NT2/D1 (cell line): ENCODE results near the gene BTBD7.

Experiments
- DNase-seq: peaks from one replicate; pipeline ENCODE4 v3.0.0-alpha.2; 2011; ENCODE audit warnings: low read depth, low spot score
- H3K27me3 ChIP-seq: 2 replicates; pipeline ENCODE4 v1.6.0; 2011; ENCODE audit warnings: mild to moderate bottlenecking; ENCODE audit not compliant: insufficient read length, insufficient read depth
- H3K36me3 ChIP-seq: 2 replicates; pipeline ENCODE4 v1.6.1; 2011; ENCODE audit warnings: mild to moderate bottlenecking, low read length, mixed read lengths; ENCODE audit not compliant: insufficient read depth, insufficient read length
- H3K4me1 ChIP-seq: 2 replicates; pipeline ENCODE4 v1.5.1; 2011; ENCODE audit not compliant: insufficient read depth, insufficient read length
- H3K4me3 ChIP-seq: 2 replicates; pipeline ENCODE4 v1.5.1; 2011; ENCODE audit warnings: low read depth; ENCODE audit not compliant: insufficient read length
- H3K9ac ChIP-seq: 2 replicates; pipeline ENCODE4 v1.6.0; 2011; ENCODE audit warnings: low read depth; ENCODE audit not compliant: insufficient read length
- H3K9me3 ChIP-seq: 2 replicates; pipeline ENCODE4 v1.5.1; 2011; ENCODE audit warnings: mild to moderate bottlenecking, low read length; ENCODE audit not compliant: insufficient read depth
- SUZ12 ChIP-seq: IDR thresholded peaks from 2 replicates; pipeline ENCODE4 v1.6.1; 2011; ENCODE audit not compliant: insufficient read length, insufficient read depth; ENCODE audit errors: extremely low read depth
- YY1 ChIP-seq: IDR thresholded peaks from 2 replicates; pipeline ENCODE4 v1.6.1; 2011; ENCODE audit not compliant: insufficient read length, insufficient read depth
- ZNF274 ChIP-seq: IDR thresholded peaks from 2 replicates; pipeline ENCODE4 v1.6.1; 2011; ENCODE audit warnings: mild to moderate bottlenecking, low read depth, low read length

BTBD7 gene

DNA sequence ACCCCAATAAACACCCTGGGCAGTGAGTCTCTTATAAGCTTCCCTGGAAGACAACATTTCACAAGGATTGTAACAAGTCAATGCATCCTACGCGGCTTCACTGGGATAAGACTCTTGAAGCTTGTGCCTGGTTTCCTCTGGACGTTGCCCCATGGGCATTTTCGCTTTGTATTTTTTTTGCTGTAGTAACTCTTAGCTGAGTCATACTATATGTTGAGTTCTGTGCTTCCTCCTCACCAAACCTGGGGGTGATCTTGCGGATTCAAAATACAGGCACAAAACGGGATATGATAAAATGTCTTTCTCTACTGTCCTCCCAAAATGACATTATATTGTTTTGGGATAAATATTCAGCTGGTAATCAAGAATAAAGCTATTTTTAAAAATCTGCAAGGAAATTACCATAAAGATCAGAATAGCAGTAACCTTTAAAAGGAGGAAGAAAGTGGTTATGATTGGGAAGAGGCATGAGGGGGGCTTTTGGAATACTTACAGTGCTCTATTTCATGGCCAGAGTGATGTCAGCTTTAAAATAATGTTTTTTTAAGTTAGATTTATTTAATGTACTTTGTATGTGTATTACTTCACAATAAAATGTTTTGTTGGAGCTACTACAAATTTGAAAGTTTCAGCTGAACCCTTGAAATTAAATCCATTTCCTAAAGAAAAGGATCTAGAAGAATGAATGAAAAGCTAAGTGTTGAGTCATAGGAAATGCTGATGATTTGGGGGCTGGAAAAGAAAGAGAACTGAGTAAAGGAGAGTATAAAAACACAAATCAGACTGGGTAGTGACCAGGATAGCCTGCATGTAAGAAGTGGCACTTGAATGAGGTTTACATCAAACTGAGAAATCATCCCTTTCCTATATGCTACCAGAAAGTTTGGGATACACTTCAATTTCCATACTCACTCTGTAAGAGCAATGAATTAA is 14.7 kb downstream of the BTBD7 start:
- DNase-seq, result no peak

DNA sequence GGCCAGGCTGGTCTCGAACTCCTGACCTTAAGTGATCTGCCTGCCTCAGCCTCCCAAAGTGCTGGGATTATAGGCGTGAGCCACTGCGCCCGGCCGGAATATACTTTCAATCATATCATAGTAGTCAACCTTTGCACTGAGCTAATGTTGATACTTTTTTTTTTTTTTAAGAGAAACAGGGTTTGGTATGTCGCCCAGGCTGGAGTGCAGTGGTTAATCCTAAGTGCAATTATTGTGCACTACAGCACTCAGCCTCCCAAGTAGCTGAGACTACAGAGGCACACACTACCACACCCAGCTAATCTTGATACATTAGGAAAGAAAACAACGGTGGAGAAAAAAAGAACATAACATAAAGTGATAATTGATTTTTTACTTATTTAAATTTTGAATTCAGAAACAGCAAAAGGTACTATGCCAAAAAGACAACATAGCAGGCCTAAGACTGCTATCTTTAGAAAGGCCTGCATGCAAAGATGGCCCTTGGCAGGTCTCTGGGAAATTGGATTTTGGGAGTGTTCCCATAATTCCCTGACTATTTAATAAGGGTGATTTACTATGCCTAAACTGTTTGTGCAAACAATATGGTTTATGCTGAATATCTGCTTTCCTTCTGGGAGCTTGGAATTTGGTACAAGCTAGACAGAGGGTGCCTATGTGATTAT is 15.5 kb downstream of the BTBD7 start:
- Histone ChIP-seq H3K36me3 (peaks cover 9% of the 10 kb centered on the region), H3K9ac (no peak overlapping the region), H3K9me3 (no peaks in the 10 kb centered on the region), H3K27me3 (no peaks in the 10 kb centered on the region), H3K4me1 (peaks cover 3% of the 10 kb centered on the region), H3K4me3 (no peak overlapping the region)
- no peak for TF ChIP-seq ZNF274
- TF ChIP-seq YY1, result no peak
- TF ChIP-seq SUZ12, result no peak
- DNase-seq, result no peak

More for the DNA sequence above, 14.7 kb downstream of the BTBD7 start:
- no peak overlapping the region for H3K9ac ChIP-seq
- no peak for TF ChIP-seq SUZ12
- no peak for TF ChIP-seq YY1
- TF ChIP-seq ZNF274, result no peak
- peaks cover 13% of the 10 kb centered on the region for H3K36me3 ChIP-seq
- H3K4me3 ChIP-seq, result no peak overlapping the region
- H3K4me1 ChIP-seq, result peaks cover 3% of the 10 kb centered on the region
- H3K9me3 ChIP-seq, result no peaks in the 10 kb centered on the region
- no peaks in the 10 kb centered on the region for H3K27me3 ChIP-seq

GRCh38 chr14:93316716-93317115 is 16.1 kb downstream of the BTBD7 start:
- no peak for DNase-seq
- Histone ChIP-seq H3K9me3 (no peaks in the 10 kb centered on the region), H3K4me3 (no peak overlapping the region), H3K36me3 (peaks cover 5% of the 10 kb centered on the region), H3K27me3 (no peaks in the 10 kb centered on the region), H3K4me1 (peaks cover 3% of the 10 kb centered on the region), H3K9ac (no peak overlapping the region)
- TF ChIP-seq SUZ12 (no peak), ZNF274 (no peak), YY1 (no peak)

DNA sequence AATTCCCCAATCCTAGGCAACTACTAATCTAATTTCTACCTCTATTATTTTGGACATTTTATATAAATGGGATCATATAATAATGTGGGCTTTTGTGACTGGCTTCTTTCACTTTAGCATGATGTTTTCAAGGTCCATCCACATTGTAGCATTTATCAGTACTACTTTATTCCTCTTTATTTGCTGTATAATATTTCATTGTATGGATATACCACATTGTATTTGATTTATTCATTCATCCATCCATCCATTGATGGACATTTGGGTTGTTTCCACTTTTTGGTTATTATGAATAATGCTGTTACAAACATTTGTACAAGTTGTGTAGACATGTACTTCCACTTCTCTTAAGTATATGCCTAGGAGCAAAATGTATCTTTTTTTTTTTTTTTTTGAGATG is 17.3 kb downstream of the BTBD7 start:
- Histone ChIP-seq H3K4me1 (peaks cover 3% of the 10 kb centered on the region), H3K4me3 (no peak overlapping the region), H3K9ac (no peak overlapping the region), H3K9me3 (no peaks in the 10 kb centered on the region), H3K27me3 (no peaks in the 10 kb centered on the region), H3K36me3 (no peaks in the 10 kb centered on the region)
- TF ChIP-seq SUZ12 (no peak), ZNF274 (no peak), YY1 (no peak)
- no peak for DNase-seq

GRCh38 chr14:93311082-93311481 is 21.8 kb downstream of the BTBD7 start:
- no peaks in the 10 kb centered on the region for H3K9me3 ChIP-seq
- DNase-seq, result no peak
- TF ChIP-seq ZNF274 (no peak), YY1 (no peak), SUZ12 (no peak)
- no peaks in the 10 kb centered on the region for H3K27me3 ChIP-seq
- no peaks in the 10 kb centered on the region for H3K36me3 ChIP-seq
- H3K4me1 ChIP-seq, result no peaks in the 10 kb centered on the region
- no peak overlapping the region for H3K4me3 ChIP-seq
- no peak overlapping the region for H3K9ac ChIP-seq

DNA sequence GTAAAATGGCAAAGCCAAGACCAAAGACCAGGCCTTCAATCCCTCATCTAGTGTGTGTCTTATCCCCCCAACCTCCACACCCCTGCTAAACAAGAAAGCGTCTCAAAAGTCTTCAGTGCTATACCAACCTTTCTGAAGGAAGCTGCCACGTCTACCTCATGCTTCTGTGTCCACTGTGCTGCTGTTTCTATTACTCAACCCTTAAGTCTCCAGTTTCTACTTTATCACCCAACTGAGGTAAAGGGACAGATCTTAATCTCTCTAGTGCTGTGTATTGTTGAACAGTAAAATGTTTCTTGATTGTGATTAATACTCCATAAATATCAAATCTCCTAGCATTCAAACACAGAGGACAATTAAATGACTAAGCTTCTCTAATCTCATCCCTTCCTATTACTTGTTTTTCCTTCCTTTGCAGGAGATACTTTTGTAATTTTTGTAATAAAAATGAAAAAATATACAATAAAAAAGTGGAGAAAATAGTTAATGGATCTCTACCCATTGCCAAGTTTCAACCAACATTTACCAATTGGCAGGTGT is 23.3 kb downstream of the BTBD7 start:
- TF ChIP-seq YY1 (no peak), SUZ12 (no peak), ZNF274 (no peak)
- Histone ChIP-seq H3K27me3 (no peaks in the 10 kb centered on the region), H3K9ac (no peak overlapping the region), H3K4me3 (no peak overlapping the region), H3K9me3 (no peaks in the 10 kb centered on the region), H3K4me1 (no peaks in the 10 kb centered on the region), H3K36me3 (no peaks in the 10 kb centered on the region)
- no peak for DNase-seq
